HEK293 (cell line): ENCODE results near the gene RPS23.

Experiments
- CTCF ChIA-PET: fragments of 350-600 bp; formaldehyde crosslinking; extraction: SDS; loops from one replicate; lab custom pipeline; 2021; ENCODE audit warnings: antibody characterized with exemption; lab: Yijun Ruan, JAX
- POLR2A ChIA-PET: fragments of 300-600 bp; formaldehyde crosslinking; extraction: SDS; loops from one replicate; lab custom pipeline; 2020; ENCODE audit warnings: antibody characterized with exemption, inconsistent platforms; lab: Yijun Ruan, JAX
- H3K27ac ChIP-seq: fragments of 200-500 bp; sonication (Bioruptor generic); 2 replicates; pipeline ENCODE4 v1.5.1; 2014; ENCODE audit warnings: low read depth, low read length, control low read depth, inconsistent platforms; ENCODE audit errors: extremely low read depth
- H3K36me3 ChIP-seq, 2 experiments: fragments of 200-500 bp in 1 of 2; sonication (Bioruptor generic) in 1 of 2; 1 replicate in 1 of 2; 2 replicates in 1 of 2; pipeline ENCODE4 v1.5.1; 2014 to 2017; ENCODE audit warnings: inconsistent platforms in 2 of 2, low read length in 2 of 2; ENCODE audit not compliant: control insufficient read depth in 2 of 2, insufficient read depth in 1 of 2
- H3K4me1 ChIP-seq: fragments of 200-500 bp; sonication (Bioruptor generic); 2 replicates; pipeline ENCODE4 v1.5.1; 2014; ENCODE audit warnings: mild to moderate bottlenecking, low read length, inconsistent platforms; ENCODE audit not compliant: control insufficient read depth, insufficient read depth
- H3K4me3 ChIP-seq: 2 replicates; pipeline ENCODE4 v1.5.1; 2011; ENCODE audit warnings: low read depth, mild to moderate bottlenecking, control low read depth, low read length, moderate library complexity
- H3K9me3 ChIP-seq: fragments of 200-500 bp; sonication (Bioruptor generic); 2 replicates; pipeline ENCODE4 v1.5.1; 2014; ENCODE audit warnings: low read depth, low read length, inconsistent platforms; ENCODE audit not compliant: control insufficient read depth, insufficient read depth
- BCL11A ChIP-seq: fragments of 450-650 bp; formaldehyde crosslinking; IDR thresholded peaks from 2 replicates; pipeline ENCODE4 v1.5.1; 2016; ENCODE audit warnings: low read depth, missing biosample characterization, missing genetic modification characterization
- GFI1B ChIP-seq: fragments of 450-650 bp; formaldehyde crosslinking; IDR thresholded peaks from 2 replicates; pipeline ENCODE4 v1.5.1; 2016; ENCODE audit warnings: missing biosample characterization, missing genetic modification characterization
- IKZF3 ChIP-seq: fragments of 450-650 bp; IDR thresholded peaks from 2 replicates; pipeline ENCODE4 v1.5.0; 2018; ENCODE audit warnings: missing biosample characterization, mild to moderate bottlenecking, missing genetic modification characterization, moderate library complexity
- KLF7 ChIP-seq: fragments of 450-650 bp; formaldehyde crosslinking; IDR thresholded peaks from 2 replicates; pipeline ENCODE4 v1.5.1; 2016; ENCODE audit warnings: missing biosample characterization, missing genetic modification characterization, borderline replicate concordance
- SALL2 ChIP-seq: fragments of 450-650 bp; formaldehyde crosslinking; IDR thresholded peaks from 2 replicates; pipeline ENCODE4 v1.5.0; 2017; ENCODE audit warnings: missing biosample characterization, mild to moderate bottlenecking, missing genetic modification characterization, borderline replicate concordance
- TRIM28 ChIP-seq: IDR thresholded peaks from 2 replicates; pipeline ENCODE4 v1.6.1; 2011; ENCODE audit warnings: low read length, control low read depth, borderline replicate concordance
- ZBTB8A ChIP-seq: fragments of 450-650 bp; formaldehyde crosslinking; IDR thresholded peaks from 2 replicates; pipeline ENCODE4 v1.5.1; 2016; ENCODE audit warnings: missing biosample characterization, missing genetic modification characterization
- ZNF132 ChIP-seq: fragments of 450-650 bp; formaldehyde crosslinking; IDR thresholded peaks from 2 replicates; pipeline ENCODE4 v1.5.1; 2017; ENCODE audit warnings: missing biosample characterization, missing genetic modification characterization, borderline replicate concordance
- ZNF133 ChIP-seq: fragments of 450-650 bp; formaldehyde crosslinking; IDR thresholded peaks from 2 replicates; pipeline ENCODE4 v1.5.1; 2016; ENCODE audit warnings: missing biosample characterization, missing genetic modification characterization
- ZNF138 ChIP-seq: fragments of 450-650 bp; formaldehyde crosslinking; IDR thresholded peaks from 2 replicates; pipeline ENCODE4 v1.5.1; 2016; ENCODE audit warnings: missing biosample characterization, missing genetic modification characterization, borderline replicate concordance
- ZNF202 ChIP-seq: fragments of 450-650 bp; formaldehyde crosslinking; IDR thresholded peaks from 2 replicates; pipeline ENCODE4 v1.5.1; 2016; ENCODE audit warnings: missing biosample characterization, missing genetic modification characterization, borderline replicate concordance
- ZNF211 ChIP-seq: fragments of 450-650 bp; formaldehyde crosslinking; IDR thresholded peaks from 2 replicates; pipeline ENCODE4 v1.5.1; 2016; ENCODE audit warnings: low read depth, missing biosample characterization, missing genetic modification characterization
- ZNF302 ChIP-seq: fragments of 450-650 bp; formaldehyde crosslinking; IDR thresholded peaks from 2 replicates; pipeline ENCODE4 v1.5.1; 2016; ENCODE audit warnings: missing biosample characterization, missing genetic modification characterization, low read depth
- ZNF311 ChIP-seq: fragments of 450-650 bp; formaldehyde crosslinking; IDR thresholded peaks from 2 replicates; pipeline ENCODE4 v1.5.1; 2017; ENCODE audit warnings: missing biosample characterization, missing genetic modification characterization, borderline replicate concordance
- ZNF37A ChIP-seq: fragments of 450-650 bp; IDR thresholded peaks from 2 replicates; pipeline ENCODE4 v1.5.1; 2018; ENCODE audit warnings: missing biosample characterization, missing genetic modification characterization
- ZNF473 ChIP-seq: fragments of 450-650 bp; formaldehyde crosslinking; IDR thresholded peaks from 2 replicates; pipeline ENCODE4 v1.5.1; 2017; ENCODE audit warnings: missing biosample characterization, missing genetic modification characterization
- ZNF521 ChIP-seq: fragments of 450-650 bp; formaldehyde crosslinking; IDR thresholded peaks from 2 replicates; pipeline ENCODE4 v1.5.1; 2017; ENCODE audit warnings: missing biosample characterization, mild to moderate bottlenecking, missing genetic modification characterization
- ZNF571 ChIP-seq: fragments of 450-650 bp; formaldehyde crosslinking; IDR thresholded peaks from 2 replicates; pipeline ENCODE4 v1.5.0; 2017; ENCODE audit warnings: missing biosample characterization, missing genetic modification characterization
- ZNF654 ChIP-seq: fragments of 450-650 bp; formaldehyde crosslinking; IDR thresholded peaks from 2 replicates; pipeline ENCODE4 v1.5.1; 2016; ENCODE audit warnings: low read depth, missing biosample characterization, missing genetic modification characterization
- ZNF658 ChIP-seq: fragments of 450-650 bp; formaldehyde crosslinking; IDR thresholded peaks from 2 replicates; pipeline ENCODE4; 2016; ENCODE audit warnings: missing biosample characterization, missing genetic modification characterization
- ZNF791 ChIP-seq: fragments of 450-650 bp; formaldehyde crosslinking; IDR thresholded peaks from 2 replicates; pipeline ENCODE4 v1.5.1; 2016; ENCODE audit warnings: missing biosample characterization, missing genetic modification characterization
- TF ChIP-seq, protein P1 (sequence below): fragments of 450-650 bp; formaldehyde crosslinking; conservative IDR thresholded peaks from 2 replicates; pipeline ENCODE4 v1.5.1; 2016; ENCODE audit warnings: low read depth, missing biosample characterization, missing genetic modification characterization
- TF ChIP-seq, protein P2 (sequence below): fragments of 450-650 bp; IDR thresholded peaks from 2 replicates; pipeline ENCODE4 v1.5.1; 2018; ENCODE audit warnings: missing biosample characterization, missing genetic modification characterization
- TF ChIP-seq, protein P3 (sequence below): fragments of 450-650 bp; formaldehyde crosslinking; IDR thresholded peaks from 2 replicates; pipeline ENCODE4 v1.5.1; 2016; ENCODE audit warnings: missing biosample characterization, missing genetic modification characterization

Gene RPS23

DNA sequence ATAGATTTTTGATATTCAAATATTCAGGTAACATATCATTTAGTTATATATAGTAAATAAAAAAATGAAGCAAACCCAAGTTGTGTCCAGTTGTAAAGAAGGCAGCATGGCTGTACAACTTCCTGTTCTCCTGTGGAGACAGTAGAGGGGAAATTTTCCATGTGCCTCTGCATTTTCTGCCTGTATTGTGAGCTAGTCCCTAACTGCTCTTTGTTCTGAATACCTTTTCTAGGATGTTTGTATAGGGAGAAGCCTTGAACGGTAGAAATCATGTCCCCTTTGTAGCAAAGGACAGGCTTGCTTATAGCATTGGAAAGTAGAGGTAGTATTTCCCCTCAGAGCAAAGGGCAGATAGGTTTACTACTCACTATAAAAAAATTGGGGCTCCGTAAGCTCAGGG, 13.3 kb upstream of the RPS23 start (continued):
- TF ChIP-seq, protein P1, sequence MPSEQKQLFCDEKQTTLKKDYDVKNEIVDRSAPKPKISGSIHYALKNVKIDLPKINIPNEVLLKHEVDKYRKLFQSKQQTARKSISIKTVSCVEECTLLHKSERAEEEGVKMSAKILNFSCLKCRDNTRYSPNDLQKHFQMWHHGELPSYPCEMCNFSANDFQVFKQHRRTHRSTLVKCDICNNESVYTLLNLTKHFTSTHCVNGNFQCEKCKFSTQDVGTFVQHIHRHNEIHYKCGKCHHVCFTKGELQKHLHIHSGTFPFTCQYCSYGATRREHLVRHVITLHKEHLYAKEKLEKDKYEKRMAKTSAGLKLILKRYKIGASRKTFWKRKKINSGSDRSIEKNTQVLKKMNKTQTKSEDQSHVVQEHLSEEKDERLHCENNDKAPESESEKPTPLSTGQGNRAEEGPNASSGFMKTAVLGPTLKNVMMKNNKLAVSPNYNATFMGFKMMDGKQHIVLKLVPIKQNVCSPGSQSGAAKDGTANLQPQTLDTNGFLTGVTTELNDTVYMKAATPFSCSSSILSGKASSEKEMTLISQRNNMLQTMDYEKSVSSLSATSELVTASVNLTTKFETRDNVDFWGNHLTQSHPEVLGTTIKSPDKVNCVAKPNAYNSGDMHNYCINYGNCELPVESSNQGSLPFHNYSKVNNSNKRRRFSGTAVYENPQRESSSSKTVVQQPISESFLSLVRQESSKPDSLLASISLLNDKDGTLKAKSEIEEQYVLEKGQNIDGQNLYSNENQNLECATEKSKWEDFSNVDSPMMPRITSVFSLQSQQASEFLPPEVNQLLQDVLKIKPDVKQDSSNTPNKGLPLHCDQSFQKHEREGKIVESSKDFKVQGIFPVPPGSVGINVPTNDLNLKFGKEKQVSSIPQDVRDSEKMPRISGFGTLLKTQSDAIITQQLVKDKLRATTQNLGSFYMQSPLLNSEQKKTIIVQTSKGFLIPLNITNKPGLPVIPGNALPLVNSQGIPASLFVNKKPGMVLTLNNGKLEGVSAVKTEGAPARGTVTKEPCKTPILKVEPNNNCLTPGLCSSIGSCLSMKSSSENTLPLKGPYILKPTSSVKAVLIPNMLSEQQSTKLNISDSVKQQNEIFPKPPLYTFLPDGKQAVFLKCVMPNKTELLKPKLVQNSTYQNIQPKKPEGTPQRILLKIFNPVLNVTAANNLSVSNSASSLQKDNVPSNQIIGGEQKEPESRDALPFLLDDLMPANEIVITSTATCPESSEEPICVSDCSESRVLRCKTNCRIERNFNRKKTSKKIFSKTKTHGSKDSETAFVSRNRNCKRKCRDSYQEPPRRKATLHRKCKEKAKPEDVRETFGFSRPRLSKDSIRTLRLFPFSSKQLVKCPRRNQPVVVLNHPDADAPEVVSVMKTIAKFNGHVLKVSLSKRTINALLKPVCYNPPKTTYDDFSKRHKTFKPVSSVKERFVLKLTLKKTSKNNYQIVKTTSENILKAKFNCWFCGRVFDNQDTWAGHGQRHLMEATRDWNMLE (tag by site-specific recombination) = no peak
- TF ChIP-seq ZNF37A (tag by site-specific recombination) = no peak
- TF ChIP-seq, protein P2, sequence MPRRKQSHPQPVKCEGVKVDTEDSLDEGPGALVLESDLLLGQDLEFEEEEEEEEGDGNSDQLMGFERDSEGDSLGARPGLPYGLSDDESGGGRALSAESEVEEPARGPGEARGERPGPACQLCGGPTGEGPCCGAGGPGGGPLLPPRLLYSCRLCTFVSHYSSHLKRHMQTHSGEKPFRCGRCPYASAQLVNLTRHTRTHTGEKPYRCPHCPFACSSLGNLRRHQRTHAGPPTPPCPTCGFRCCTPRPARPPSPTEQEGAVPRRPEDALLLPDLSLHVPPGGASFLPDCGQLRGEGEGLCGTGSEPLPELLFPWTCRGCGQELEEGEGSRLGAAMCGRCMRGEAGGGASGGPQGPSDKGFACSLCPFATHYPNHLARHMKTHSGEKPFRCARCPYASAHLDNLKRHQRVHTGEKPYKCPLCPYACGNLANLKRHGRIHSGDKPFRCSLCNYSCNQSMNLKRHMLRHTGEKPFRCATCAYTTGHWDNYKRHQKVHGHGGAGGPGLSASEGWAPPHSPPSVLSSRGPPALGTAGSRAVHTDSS (tag by site-specific recombination) = no peak
- TF ChIP-seq ZNF521 (tag by site-specific recombination) = no peak
- no peak for TF ChIP-seq TRIM28
- TF ChIP-seq GFI1B (tag by site-specific recombination) = no peak
- TF ChIP-seq ZNF132 = no peak
- TF ChIP-seq ZNF133 (tag by site-specific recombination) = no peak
- TF ChIP-seq, all 188 proteins: peak for 0

DNA sequence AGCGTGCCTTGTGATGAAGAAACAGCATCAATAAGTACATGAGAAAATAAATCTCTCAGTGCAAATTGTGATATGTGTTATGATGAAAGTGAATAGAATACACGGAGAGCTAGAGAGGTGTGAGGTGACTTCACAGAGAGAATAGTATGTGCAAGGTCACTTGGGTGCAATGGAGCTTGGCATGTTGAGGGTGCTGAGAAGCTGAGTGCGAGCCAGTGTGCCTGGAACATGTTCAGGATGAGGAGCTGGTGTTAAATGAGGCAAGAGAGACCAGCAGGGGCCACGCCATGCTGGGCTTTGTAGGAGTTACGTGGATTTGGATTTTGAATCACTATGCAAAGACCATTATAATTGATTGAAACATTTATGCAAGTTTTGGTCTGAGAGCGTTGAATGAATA, 12.8 kb upstream of the RPS23 start:
- Histone ChIP-seq H3K4me3 (no peak overlapping the region), H3K4me1 (no peaks in the 10 kb centered on the region), H3K27ac (no peak overlapping the region), H3K36me3 (no peaks in the 10 kb centered on the region), H3K9me3 (no peaks in the 10 kb centered on the region)
- ChIA-PET CTCF (no interaction called here), POLR2A (interaction anchor here (1.0 kb wide), 1 partner anchor 13 kb away, joined by 4 read pairs; the partner anchor contains the start of gene RPS23)
- no peak for TF ChIP-seq IKZF3 (tag by site-specific recombination)
- no peak for TF ChIP-seq KLF7 (tag by site-specific recombination)
- TF ChIP-seq ZNF571 (tag by site-specific recombination) = no peak
- no peak for TF ChIP-seq ZNF202 (tag by site-specific recombination)
- no peak for TF ChIP-seq TRIM28
- no peak for TF ChIP-seq SALL2 (tag by site-specific recombination)
- TF ChIP-seq ZNF302 (tag by site-specific recombination) = no peak
- no peak for TF ChIP-seq ZNF473 (tag by site-specific recombination)
- no peak for TF ChIP-seq ZBTB8A (tag by site-specific recombination)
- no peak for TF ChIP-seq ZNF791 (tag by site-specific recombination)
- TF ChIP-seq ZNF654 (tag by site-specific recombination) = no peak
- no peak for TF ChIP-seq BCL11A
- no peak for TF ChIP-seq ZNF138 (tag by site-specific recombination)
- TF ChIP-seq ZNF211 (tag by site-specific recombination) = no peak
- TF ChIP-seq ZNF658 = no peak
- no peak for TF ChIP-seq ZNF311 (tag by site-specific recombination)
- TF ChIP-seq, protein P3, sequence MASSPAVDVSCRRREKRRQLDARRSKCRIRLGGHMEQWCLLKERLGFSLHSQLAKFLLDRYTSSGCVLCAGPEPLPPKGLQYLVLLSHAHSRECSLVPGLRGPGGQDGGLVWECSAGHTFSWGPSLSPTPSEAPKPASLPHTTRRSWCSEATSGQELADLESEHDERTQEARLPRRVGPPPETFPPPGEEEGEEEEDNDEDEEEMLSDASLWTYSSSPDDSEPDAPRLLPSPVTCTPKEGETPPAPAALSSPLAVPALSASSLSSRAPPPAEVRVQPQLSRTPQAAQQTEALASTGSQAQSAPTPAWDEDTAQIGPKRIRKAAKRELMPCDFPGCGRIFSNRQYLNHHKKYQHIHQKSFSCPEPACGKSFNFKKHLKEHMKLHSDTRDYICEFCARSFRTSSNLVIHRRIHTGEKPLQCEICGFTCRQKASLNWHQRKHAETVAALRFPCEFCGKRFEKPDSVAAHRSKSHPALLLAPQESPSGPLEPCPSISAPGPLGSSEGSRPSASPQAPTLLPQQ (tag by site-specific recombination) = no peak
